Panc1 (cell line): ENCODE measurements around the gene CASTOR1. TPM values are rescaled to one million over a fixed set of nuclear protein-coding genes. Genes with fewer than 3 reads are reported as not detected.

ENCODE experiments used
- ATAC-seq: fragments of 200-7000 bp; cut with Tn5 transposase; 2 replicates; pipeline ENCODE4 v1.9.1; 2020; ENCODE audit warnings: mild to moderate bottlenecking, moderate library complexity
- BruUV-seq: library from RNA; stranded (reverse); fragments of 400-500 nt; replicated peaks from 2 replicates; lab custom pipeline; 2021; lab: Mats Ljungman, UMichigan
- CTCF ChIA-PET: fragments of 300-600 bp; sonication (Branson Sonifier 250); formaldehyde crosslinking; loops from one replicate; lab custom pipeline; 2022; ENCODE audit warnings: antibody characterized with exemption; lab: Charles Lee
- POLR2A ChIA-PET: fragments of 300-600 bp; sonication (Branson Sonifier 250); formaldehyde crosslinking; loops from one replicate; lab custom pipeline; 2022; ENCODE audit warnings: antibody characterized with exemption; lab: Charles Lee
- DNase-seq: peaks from one replicate; pipeline ENCODE4 v3.0.0-alpha.2; 2010; ENCODE audit warnings: low read depth, low spot score
- H3K27ac ChIP-seq: 2 replicates; pipeline ENCODE4 v1.5.1; 2011; ENCODE audit warnings: mild to moderate bottlenecking, low read length, inconsistent platforms
- H3K27me3 ChIP-seq: fragments of 200-500 bp; sonication (Bioruptor generic); 2 replicates; pipeline ENCODE4 v1.6.0; 2014; ENCODE audit warnings: low read length, inconsistent platforms; ENCODE audit not compliant: control insufficient read depth, insufficient read depth
- H3K36me3 ChIP-seq: fragments of 200-500 bp; sonication (Bioruptor generic); 2 replicates; pipeline ENCODE4 v1.5.1; 2014; ENCODE audit warnings: inconsistent platforms, mild to moderate bottlenecking, low read length, moderate library complexity; ENCODE audit not compliant: control insufficient read depth, insufficient read depth
- H3K4me1 ChIP-seq: 2 replicates; pipeline ENCODE4 v1.5.1; 2011; ENCODE audit warnings: inconsistent platforms, mild to moderate bottlenecking, low read length, moderate library complexity; ENCODE audit not compliant: control insufficient read depth, insufficient read depth
- H3K4me3 ChIP-seq, 2 experiments: 2 replicates each; pipeline ENCODE4 v1.5.1; 2011 to 2012; ENCODE audit warnings: low read depth in 2 of 2, low read length in 2 of 2, mild to moderate bottlenecking in 2 of 2, inconsistent platforms in 1 of 2, moderate library complexity in 1 of 2
- H3K9me3 ChIP-seq: fragments of 200-500 bp; sonication (Bioruptor generic); 2 replicates; pipeline ENCODE4 v1.5.1; 2014; ENCODE audit warnings: low read depth, mild to moderate bottlenecking, inconsistent platforms, low read length, moderate library complexity; ENCODE audit not compliant: control insufficient read depth, insufficient read depth
- CTCF ChIP-seq: fragments of 450-650 bp; IDR thresholded peaks from 2 replicates; pipeline ENCODE4 v1.5.1; 2017; ENCODE audit warnings: mild to moderate bottlenecking
- POLR2AphosphoS5 ChIP-seq: IDR thresholded peaks from 2 replicates; pipeline ENCODE4 v1.6.1; 2012; ENCODE audit warnings: mild to moderate bottlenecking, low read depth, low read length, moderate library complexity
- SIN3A ChIP-seq: IDR thresholded peaks from 2 replicates; pipeline ENCODE4 v1.6.1; 2012; ENCODE audit warnings: low read depth, mild to moderate bottlenecking, low read length, moderate library complexity, borderline replicate concordance; ENCODE audit not compliant: insufficient read depth
- TCF7L2 ChIP-seq: IDR thresholded peaks from 2 replicates; pipeline ENCODE4 v1.6.1; 2011; ENCODE audit warnings: mild to moderate bottlenecking, low read depth, low read length, inconsistent platforms
- in situ Hi-C: cut with HindIII; loops from 2 replicates; pipeline ENCODE4 v1.10.0; 2016; ENCODE audit warnings: low sequenced_read_pairs, low pct_unique_long_range_greater_than_20kb
- intact Hi-C: fragments of 100-400 bp; cut with micrococcal nuclease; formaldehyde crosslinking; loops from one replicate; pipeline ENCODE4 v1.10.0; 2022; ENCODE audit not compliant: unreplicated experiment
- total RNA-seq: library from RNA; stranded (reverse); gene quantifications from one replicate; pipeline ENCODE4 v1.2.1, GENCODE V29; 2021; ENCODE audit not compliant: unreplicated experiment
- TF ChIP-seq, protein P1 (sequence below), 2 experiments: IDR thresholded peaks; 2 replicates each; pipeline ENCODE4 v1.6.1; 2011 to 2012; ENCODE audit warnings: low read depth in 2 of 2, control low read depth in 1 of 2, low read length in 1 of 2, mild to moderate bottlenecking in 1 of 2, moderate library complexity in 1 of 2; ENCODE audit not compliant: insufficient read depth in 1 of 2

The CASTOR1 gene
- total RNA-seq, 1 experiment from 2014 or later: 6.7 TPM

DNA sequence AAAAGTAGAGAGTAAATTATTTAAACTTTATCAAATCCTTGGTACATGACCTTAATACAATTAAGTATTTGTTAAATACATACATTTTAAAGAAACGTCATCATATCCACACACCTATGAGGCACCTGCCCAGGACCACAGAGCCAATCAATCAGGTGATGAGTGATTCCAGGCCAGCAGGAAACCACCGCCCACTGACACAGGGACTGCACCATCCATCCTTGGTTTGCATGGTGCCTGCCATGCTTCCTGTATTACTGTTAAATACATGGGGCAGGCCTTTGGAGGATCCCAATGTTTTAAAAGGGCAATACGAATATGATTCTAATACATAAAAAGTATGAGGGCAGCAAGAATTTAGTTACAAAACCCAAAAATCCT, 44.4 kb upstream of the CASTOR1 start:
- DNase-seq: no peak
- no peak for TF ChIP-seq TCF7L2
- TF ChIP-seq, protein P1, sequence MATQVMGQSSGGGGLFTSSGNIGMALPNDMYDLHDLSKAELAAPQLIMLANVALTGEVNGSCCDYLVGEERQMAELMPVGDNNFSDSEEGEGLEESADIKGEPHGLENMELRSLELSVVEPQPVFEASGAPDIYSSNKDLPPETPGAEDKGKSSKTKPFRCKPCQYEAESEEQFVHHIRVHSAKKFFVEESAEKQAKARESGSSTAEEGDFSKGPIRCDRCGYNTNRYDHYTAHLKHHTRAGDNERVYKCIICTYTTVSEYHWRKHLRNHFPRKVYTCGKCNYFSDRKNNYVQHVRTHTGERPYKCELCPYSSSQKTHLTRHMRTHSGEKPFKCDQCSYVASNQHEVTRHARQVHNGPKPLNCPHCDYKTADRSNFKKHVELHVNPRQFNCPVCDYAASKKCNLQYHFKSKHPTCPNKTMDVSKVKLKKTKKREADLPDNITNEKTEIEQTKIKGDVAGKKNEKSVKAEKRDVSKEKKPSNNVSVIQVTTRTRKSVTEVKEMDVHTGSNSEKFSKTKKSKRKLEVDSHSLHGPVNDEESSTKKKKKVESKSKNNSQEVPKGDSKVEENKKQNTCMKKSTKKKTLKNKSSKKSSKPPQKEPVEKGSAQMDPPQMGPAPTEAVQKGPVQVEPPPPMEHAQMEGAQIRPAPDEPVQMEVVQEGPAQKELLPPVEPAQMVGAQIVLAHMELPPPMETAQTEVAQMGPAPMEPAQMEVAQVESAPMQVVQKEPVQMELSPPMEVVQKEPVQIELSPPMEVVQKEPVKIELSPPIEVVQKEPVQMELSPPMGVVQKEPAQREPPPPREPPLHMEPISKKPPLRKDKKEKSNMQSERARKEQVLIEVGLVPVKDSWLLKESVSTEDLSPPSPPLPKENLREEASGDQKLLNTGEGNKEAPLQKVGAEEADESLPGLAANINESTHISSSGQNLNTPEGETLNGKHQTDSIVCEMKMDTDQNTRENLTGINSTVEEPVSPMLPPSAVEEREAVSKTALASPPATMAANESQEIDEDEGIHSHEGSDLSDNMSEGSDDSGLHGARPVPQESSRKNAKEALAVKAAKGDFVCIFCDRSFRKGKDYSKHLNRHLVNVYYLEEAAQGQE (IDR thresholded peaks at IDR 0.05; ENCODE audit: insufficient read depth in 1 of 2, low read depth in 2 of 2, low read length in 1 of 2): no peak
- ATAC-seq: no peak
- Histone ChIP-seq H3K4me3 (no peak overlapping the region), H3K4me1 (no peaks in the 10 kb centered on the region), H3K36me3 (peaks cover 3% of the 10 kb centered on the region), H3K27ac (no peak overlapping the region), H3K27me3 (no peaks in the 10 kb centered on the region), H3K9me3 (no peaks in the 10 kb centered on the region)
- in situ Hi-C loops: no loop called here
- intact Hi-C loops: no loop called here
- ChIA-PET POLR2A (no interaction called here), CTCF (no interaction called here)
- no TSS peak for BruUV-seq

DNA sequence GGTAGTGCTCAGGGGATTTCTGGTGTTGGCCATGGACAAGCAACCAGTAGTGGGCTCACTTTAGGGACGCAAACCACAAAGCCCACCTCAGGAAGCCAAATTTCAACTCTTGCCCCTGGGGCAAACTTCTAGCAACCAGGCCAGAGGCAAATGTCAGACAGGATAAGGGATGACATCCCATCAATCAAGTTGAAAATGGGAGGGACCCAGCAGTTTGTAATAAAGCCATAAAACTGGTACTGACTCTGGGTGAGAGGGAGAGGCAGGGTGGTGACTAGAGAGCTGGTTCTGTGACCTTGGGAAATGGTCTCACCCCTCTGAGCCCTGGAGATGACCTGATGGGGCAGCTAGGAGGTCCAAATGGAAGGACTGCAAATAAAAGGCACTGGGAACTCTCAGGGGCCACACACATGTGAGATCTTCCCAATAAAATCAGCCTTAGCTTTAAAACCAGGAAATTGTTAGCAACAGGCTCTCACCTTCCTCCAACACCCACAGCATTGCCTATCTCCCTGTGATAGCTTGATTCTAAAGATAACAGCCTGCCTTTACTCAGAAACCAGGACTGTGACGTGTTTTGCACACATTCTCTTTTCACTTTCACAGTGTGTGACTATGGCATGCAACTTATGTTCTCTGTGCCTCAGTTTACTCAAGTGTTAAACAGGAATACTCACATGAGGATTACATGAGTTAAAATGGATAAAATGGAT, 43.8 kb upstream of the CASTOR1 start:
- ChIA-PET CTCF (no interaction called here), POLR2A (no interaction called here)
- peaks cover 3% of the 10 kb centered on the region for H3K36me3 ChIP-seq
- in situ Hi-C loops (no loop called here), intact Hi-C loops (no loop called here)
- H3K9me3 ChIP-seq: no peaks in the 10 kb centered on the region
- BruUV-seq: no TSS peak
- H3K4me3 ChIP-seq: no peak overlapping the region
- H3K27ac ChIP-seq: no peak overlapping the region
- no peaks in the 10 kb centered on the region for H3K27me3 ChIP-seq
- no peak for DNase-seq
- ATAC-seq: no peak
- no peaks in the 10 kb centered on the region for H3K4me1 ChIP-seq
- TF ChIP-seq CTCF (no peak), POLR2AphosphoS5 (no peak), SIN3A (no peak), TCF7L2 (no peak)
- TF ChIP-seq, protein P1 (IDR thresholded peaks at IDR 0.05; ENCODE audit: insufficient read depth in 1 of 2, low read depth in 2 of 2, low read length in 1 of 2): no peak
